Duodenal mucosa (tissue), 2 donors: ENCODE results near the gene DRAM1.
"Not testable (repeated sequence)": the region's sequence is repeated elsewhere in the genome, so short reads cannot be mapped to it uniquely, and the experiment has no call there.

Experiments used
- H3K27ac ChIP-seq: one replicate; pipeline ENCODE4 v1.7.0; 2013; ENCODE audit warnings: low read depth, low read length
- H3K27me3 ChIP-seq, 2 donors: one replicate each; pipeline ENCODE4 v1.7.0; 2013; ENCODE audit warnings: low read length in 2 of 2, control low read depth in 1 of 2; ENCODE audit not compliant: insufficient read depth in 2 of 2, control insufficient read depth in 1 of 2
- H3K36me3 ChIP-seq, 2 donors: one replicate each; pipeline ENCODE4 v1.7.0; 2013; ENCODE audit warnings: low read length in 2 of 2, control low read depth in 1 of 2; ENCODE audit not compliant: insufficient read depth in 2 of 2, control insufficient read depth in 1 of 2
- H3K4me1 ChIP-seq, 2 donors: one replicate each; pipeline ENCODE4 v1.7.0; 2013; ENCODE audit warnings: low read length in 2 of 2, control low read depth in 1 of 2; ENCODE audit not compliant: insufficient read depth in 2 of 2, control insufficient read depth in 1 of 2
- H3K4me3 ChIP-seq, 2 donors: one replicate each; pipeline ENCODE4 v1.7.0; 2013; ENCODE audit warnings: low read length in 2 of 2, low read depth in 1 of 2
- H3K9ac ChIP-seq, 2 donors: one replicate each; pipeline ENCODE4 v1.7.0; 2013; ENCODE audit warnings: low read length in 2 of 2, low read depth in 1 of 2
- H3K9me3 ChIP-seq, 2 donors: one replicate each; pipeline ENCODE4 v1.7.0; 2013; ENCODE audit warnings: low read length in 2 of 2, control low read depth in 1 of 2; ENCODE audit not compliant: control insufficient read depth in 1 of 2

Gene DRAM1

GRCh38 chr12:101902641-101903040 lies 25.3 kb downstream of the DRAM1 start:
- Histone ChIP-seq H3K9ac (no peak overlapping the region), H3K27me3 (no peaks in the 10 kb centered on the region), H3K9me3 (no peaks in the 10 kb centered on the region), H3K4me3 (no peak overlapping the region), H3K4me1 (no peaks in the 10 kb centered on the region), H3K27ac (no peak overlapping the region), H3K36me3 (no peaks in the 10 kb centered on the region)

GRCh38 chr12:101906226-101906625 lies 28.8 kb downstream of the DRAM1 start:
- H3K36me3 ChIP-seq, result no peaks in the 10 kb centered on the region
- H3K27me3 ChIP-seq, result no peaks in the 10 kb centered on the region
- H3K4me3 ChIP-seq, result no peak overlapping the region
- H3K27ac ChIP-seq, result no peak overlapping the region
- H3K9ac ChIP-seq, result no peak overlapping the region
- peaks cover 0 to 5% of the 10 kb centered on the region in 2 donors for H3K4me1 ChIP-seq
- H3K9me3 ChIP-seq, result no peaks in the 10 kb centered on the region

GRCh38 chr12:101908395-101908794 lies 31.0 kb downstream of the DRAM1 start:
- peaks cover 0 to 5% of the 10 kb centered on the region in 2 donors for H3K4me1 ChIP-seq
- H3K9ac ChIP-seq, result no peak overlapping the region
- H3K27ac ChIP-seq, result no peak overlapping the region
- no peak overlapping the region for H3K4me3 ChIP-seq
- no peaks in the 10 kb centered on the region for H3K27me3 ChIP-seq
- H3K9me3 ChIP-seq, result no peaks in the 10 kb centered on the region
- H3K36me3 ChIP-seq, result no peaks in the 10 kb centered on the region

GRCh38 chr12:101909646-101910045 lies 32.3 kb downstream of the DRAM1 start:
- H3K4me1 ChIP-seq, result peaks cover 0 to 5% of the 10 kb centered on the region in 2 donors
- no peaks in the 10 kb centered on the region for H3K27me3 ChIP-seq
- H3K9me3 ChIP-seq, result no peaks in the 10 kb centered on the region
- H3K9ac ChIP-seq, result no peak overlapping the region
- no peak overlapping the region for H3K27ac ChIP-seq
- H3K36me3 ChIP-seq, result no peaks in the 10 kb centered on the region
- peak overlapping the region; percentile 35 to 36 for H3K4me3 ChIP-seq

- H3K4me1 ChIP-seq, result peaks cover 0 to 5% of the 10 kb centered on the region in 2 donors
- no peaks in the 10 kb centered on the region for H3K36me3 ChIP-seq
- no peaks in the 10 kb centered on the region for H3K9me3 ChIP-seq
- no peak overlapping the region for H3K4me3 ChIP-seq
- H3K27me3 ChIP-seq, result no peaks in the 10 kb centered on the region
- no peak overlapping the region for H3K27ac ChIP-seq
- H3K9ac ChIP-seq, result no peak overlapping the region
Observed at GRCh38 chr12:101915841-101916240, 38.5 kb downstream of the DRAM1 start.

GRCh38 chr12:101918805-101919204 lies 41.4 kb downstream of the DRAM1 start:
- not testable (repeated sequence) for H3K4me3 ChIP-seq, H3K4me1 ChIP-seq, H3K9me3 ChIP-seq, H3K9ac ChIP-seq, H3K36me3 ChIP-seq, H3K27ac ChIP-seq, H3K27me3 ChIP-seq

- Histone ChIP-seq H3K9ac (no peak overlapping the region), H3K9me3 (no peaks in the 10 kb centered on the region), H3K27me3 (no peaks in the 10 kb centered on the region), H3K36me3 (no peaks in the 10 kb centered on the region), H3K4me3 (no peak overlapping the region), H3K27ac (no peak overlapping the region), H3K4me1 (peaks cover 0 to 5% of the 10 kb centered on the region in 2 donors)
Observed at GRCh38 chr12:101919447-101919846, 42.1 kb downstream of the DRAM1 start.

GRCh38 chr12:101920906-101921305 lies 43.5 kb downstream of the DRAM1 start:
- Histone ChIP-seq H3K27ac (no peak overlapping the region), H3K9me3 (no peaks in the 10 kb centered on the region), H3K36me3 (no peaks in the 10 kb centered on the region), H3K27me3 (no peaks in the 10 kb centered on the region), H3K4me3 (no peak overlapping the region), H3K9ac (no peak overlapping the region), H3K4me1 (peaks cover 0 to 5% of the 10 kb centered on the region in 2 donors)

- Histone ChIP-seq H3K4me1 (no peaks in the 10 kb centered on the region), H3K9ac (no peak overlapping the region), H3K36me3 (no peaks in the 10 kb centered on the region), H3K27ac (no peak overlapping the region), H3K9me3 (no peaks in the 10 kb centered on the region), H3K4me3 (no peak overlapping the region), H3K27me3 (no peaks in the 10 kb centered on the region)
Observed at GRCh38 chr12:101923045-101923718, 45.8 kb downstream of the DRAM1 start.

- Histone ChIP-seq H3K27me3 (no peaks in the 10 kb centered on the region), H3K36me3 (no peaks in the 10 kb centered on the region), H3K4me3 (no peak overlapping the region), H3K27ac (no peak overlapping the region), H3K9ac (no peak overlapping the region), H3K9me3 (no peaks in the 10 kb centered on the region), H3K4me1 (no peaks in the 10 kb centered on the region)
Observed at GRCh38 chr12:101924618-101925017, 47.2 kb downstream of the DRAM1 start.
